Parathyroid adenoma (tissue), 2 donors: Measurements from ENCODE around the gene BUD31.

Experiments used
- H2AFZ ChIP-seq: fragments of 300-600 bp; sonication (generic); one replicate; pipeline ENCODE4 v1.7.0; 2017; ENCODE audit warnings: antibody characterized with exemption, mild to moderate bottlenecking
- H3K27ac ChIP-seq: fragments of 300-600 bp; sonication (generic); one replicate; pipeline ENCODE4 v1.7.0; 2017
- H3K27me3 ChIP-seq: fragments of 300-600 bp; sonication (generic); one replicate; pipeline ENCODE4 v1.7.0; 2017; ENCODE audit warnings: low read length; ENCODE audit not compliant: control insufficient read depth, insufficient read depth
- H3K36me3 ChIP-seq: fragments of 300-600 bp; sonication (generic); one replicate; pipeline ENCODE4 v1.7.0; 2017; ENCODE audit warnings: low read length; ENCODE audit not compliant: control insufficient read depth, insufficient read depth
- H3K4me1 ChIP-seq: fragments of 300-600 bp; sonication (generic); one replicate; pipeline ENCODE4 v1.7.0; 2017; ENCODE audit warnings: control low read depth
- H3K4me2 ChIP-seq: fragments of 300-600 bp; sonication (generic); one replicate; pipeline ENCODE4 v1.7.0; 2017; ENCODE audit warnings: low read length
- H3K4me3 ChIP-seq: fragments of 300-600 bp; sonication (generic); one replicate; pipeline ENCODE4 v1.7.0; 2017; ENCODE audit warnings: low read depth, low read length
- H3K79me2 ChIP-seq: fragments of 300-600 bp; sonication (generic); one replicate; pipeline ENCODE4 v1.7.0; 2017; ENCODE audit warnings: control low read depth
- H3K9ac ChIP-seq: fragments of 300-600 bp; sonication (generic); one replicate; pipeline ENCODE4 v1.7.0; 2017; ENCODE audit warnings: mild to moderate bottlenecking
- H3K9me3 ChIP-seq: fragments of 300-600 bp; sonication (generic); one replicate; pipeline ENCODE4 v1.7.0; 2017; ENCODE audit warnings: low read length; ENCODE audit not compliant: control insufficient read depth
- CTCF ChIP-seq: fragments of 300-600 bp; sonication (generic); IDR thresholded peaks from one replicate; pipeline ENCODE4 v1.7.0; 2017; ENCODE audit warnings: antibody characterized with exemption, mild to moderate bottlenecking
- donor health status: primary hyperparathyroidism.

The BUD31 gene

GRCh38 chr7:99395616-99396327 lies 13.0 kb upstream of the BUD31 start:
- Histone ChIP-seq H3K27me3 (no peaks in the 10 kb centered on the region), H3K36me3 (no peaks in the 10 kb centered on the region), H3K79me2 (no peaks in the 10 kb centered on the region), H3K9ac (no peak overlapping the region), H3K27ac (no peak overlapping the region), H3K9me3 (no peaks in the 10 kb centered on the region), H3K4me3 (no peak overlapping the region), H3K4me1 (peaks cover 5% of the 10 kb centered on the region), H3K4me2 (no peak overlapping the region), H2AFZ (no peak overlapping the region)
- TF ChIP-seq CTCF, result no peak

- no peaks in the 10 kb centered on the region for H3K27me3 ChIP-seq
- H3K27ac ChIP-seq, result no peak overlapping the region
- peaks cover 5% of the 10 kb centered on the region for H3K4me1 ChIP-seq
- H3K36me3 ChIP-seq, result no peaks in the 10 kb centered on the region
- no peak overlapping the region for H3K4me2 ChIP-seq
- H3K9ac ChIP-seq, result no peak overlapping the region
- H3K9me3 ChIP-seq, result no peaks in the 10 kb centered on the region
- no peak for TF ChIP-seq CTCF
- no peaks in the 10 kb centered on the region for H3K79me2 ChIP-seq
- no peak overlapping the region for H3K4me3 ChIP-seq
- H2AFZ ChIP-seq, result no peak overlapping the region
These were observed 12.1 kb upstream of the BUD31 start for GRCh38 chr7:99396418-99397296.

- no peak for TF ChIP-seq CTCF
- no peak overlapping the region for H3K4me2 ChIP-seq
- H3K4me3 ChIP-seq, result no peak overlapping the region
- no peaks in the 10 kb centered on the region for H3K9me3 ChIP-seq
- H3K79me2 ChIP-seq, result no peaks in the 10 kb centered on the region
- H3K27ac ChIP-seq, result no peak overlapping the region
- H3K27me3 ChIP-seq, result no peaks in the 10 kb centered on the region
- H3K9ac ChIP-seq, result no peak overlapping the region
- peaks cover 2% of the 10 kb centered on the region for H3K4me1 ChIP-seq
- H2AFZ ChIP-seq, result no peak overlapping the region
- no peaks in the 10 kb centered on the region for H3K36me3 ChIP-seq
These were observed 11.3 kb upstream of the BUD31 start for GRCh38 chr7:99397297-99397983.

GRCh38 chr7:99398891-99399445 lies 9.8 kb upstream of the BUD31 start:
- Histone ChIP-seq H3K4me3 (no peak overlapping the region), H3K79me2 (no peaks in the 10 kb centered on the region), H3K27ac (no peak overlapping the region), H2AFZ (no peak overlapping the region), H3K9me3 (no peaks in the 10 kb centered on the region), H3K36me3 (no peaks in the 10 kb centered on the region), H3K27me3 (no peaks in the 10 kb centered on the region), H3K9ac (no peak overlapping the region), H3K4me1 (no peaks in the 10 kb centered on the region), H3K4me2 (no peak overlapping the region)
- TF ChIP-seq CTCF, result no peak
